GM13976 (cell line): ENCODE measurements around the gene GEMIN8.

Source experiments
- DNase-seq: peaks from one replicate; pipeline ENCODE4 v3.0.0; 2012; ENCODE audit warnings: low spot score
- CTCF ChIP-seq: IDR thresholded peaks from 2 replicates; pipeline ENCODE4 v1.5.1; 2012; ENCODE audit warnings: borderline replicate concordance, mild to moderate bottlenecking; ENCODE audit not compliant: insufficient read depth; ENCODE audit errors: extremely low read depth, missing control alignments, control extremely low read depth
- in situ Hi-C: fragments of 300-500 bp; cut with MboI; formaldehyde crosslinking; loops from one replicate; pipeline ENCODE4 v1.12.0; 2022; ENCODE audit warnings: low sequenced_read_pairs, mixed read lengths, inconsistent platforms; ENCODE audit not compliant: unreplicated experiment

Gene GEMIN8

GRCh38 chrX:14010566-14010965 is 19.1 kb downstream of the GEMIN8 start:
- no peak for TF ChIP-seq CTCF
- no peak for DNase-seq
- in situ Hi-C loops: no loop called here

DNA sequence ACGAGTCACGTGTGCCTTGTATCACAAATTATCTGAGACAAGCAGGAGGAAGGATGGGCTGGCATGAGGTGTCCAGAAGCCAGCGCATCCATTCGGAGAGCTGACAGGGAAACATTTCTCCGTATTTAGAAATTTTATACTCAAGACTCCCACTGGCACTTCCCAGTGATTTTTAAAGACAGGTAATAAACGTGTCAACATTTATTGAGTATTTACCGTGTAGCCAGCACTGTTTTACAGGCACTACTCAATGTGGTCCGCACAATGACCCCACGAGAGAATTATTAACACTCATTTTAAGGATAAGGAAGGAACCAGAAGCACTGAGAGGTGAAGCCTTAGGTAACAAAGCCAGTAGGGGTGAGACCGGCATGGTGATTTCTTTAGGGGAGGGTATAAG is 23.2 kb downstream of the GEMIN8 start:
- DNase-seq: no peak
- in situ Hi-C loops: no loop called here
- no peak for TF ChIP-seq CTCF

DNA sequence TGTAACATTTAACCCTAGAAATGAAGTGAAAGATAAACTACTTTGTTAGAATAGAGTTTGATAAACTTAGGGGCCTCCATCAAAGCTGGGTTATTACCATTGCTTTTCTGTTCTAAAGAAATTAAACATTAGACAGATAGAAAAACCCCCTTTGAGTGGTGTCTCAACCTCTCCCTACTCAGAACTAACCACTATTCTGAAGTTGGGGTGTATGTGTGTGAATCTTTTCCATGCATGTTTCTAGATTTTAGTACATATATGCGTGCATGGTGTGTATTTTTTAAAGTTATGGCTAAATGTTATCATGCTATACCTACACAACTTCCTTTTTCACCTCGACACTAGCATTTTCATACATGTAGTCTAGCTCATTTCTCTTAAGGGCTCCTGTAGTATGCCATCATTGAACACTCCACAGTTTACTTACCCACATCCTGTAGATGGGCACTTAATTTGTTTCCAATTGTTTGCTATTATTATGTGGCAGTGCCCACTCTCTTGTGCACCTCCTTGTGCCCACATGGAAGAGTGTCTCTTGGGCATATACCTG is 25.7 kb downstream of the GEMIN8 start:
- DNase-seq: no peak
- in situ Hi-C loops: no loop called here
- TF ChIP-seq CTCF: no peak

DNA sequence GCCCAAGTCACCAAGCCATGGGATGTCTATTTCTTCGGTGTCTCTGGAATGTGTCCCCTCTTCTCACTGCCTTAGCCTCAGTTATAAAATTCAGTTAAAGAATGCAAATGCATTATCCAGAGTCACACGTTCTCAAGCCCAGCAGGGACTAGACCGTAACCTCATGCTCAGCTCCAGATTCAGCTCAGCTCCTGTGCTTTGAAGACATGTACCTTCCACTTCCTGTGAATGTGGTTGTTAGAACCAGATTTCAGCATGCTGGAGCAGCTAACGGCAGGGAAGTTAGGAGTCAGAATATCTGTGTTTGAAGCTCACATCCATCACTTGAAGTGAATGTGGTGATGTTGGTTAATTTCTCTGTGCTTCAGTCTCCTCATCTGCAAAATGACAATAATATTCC is 26.7 kb downstream of the GEMIN8 start:
- in situ Hi-C loops: no loop called here
- no peak for DNase-seq
- TF ChIP-seq CTCF: no peak

GRCh38 chrX:13996650-13997049 is 33.0 kb downstream of the GEMIN8 start:
- no peak for TF ChIP-seq CTCF
- in situ Hi-C loops: no loop called here
- DNase-seq: no peak

GRCh38 chrX:13994536-13995080 is 35.1 kb downstream of the GEMIN8 start:
- TF ChIP-seq CTCF: no peak
- in situ Hi-C loops: no loop called here
- no peak for DNase-seq

DNA sequence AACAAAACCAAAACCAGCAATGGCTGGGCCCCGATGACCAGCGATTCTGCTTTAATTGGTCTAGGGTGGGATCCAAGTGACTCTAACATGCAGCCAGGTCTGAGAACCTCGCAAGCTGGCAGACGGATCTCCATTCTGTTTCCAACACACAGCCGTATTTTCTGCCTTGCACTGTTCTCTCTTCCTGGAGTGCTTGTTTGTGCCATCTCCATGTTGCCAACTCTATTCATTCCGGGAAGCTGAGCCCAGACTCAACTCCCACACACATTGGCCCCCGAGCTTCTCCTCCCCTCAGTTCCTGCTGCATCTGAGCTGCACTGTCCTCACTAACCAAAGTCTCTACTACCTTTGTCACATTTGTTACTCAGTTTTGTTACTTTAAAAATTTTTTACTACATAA is 35.6 kb downstream of the GEMIN8 start:
- no peak for TF ChIP-seq CTCF
- in situ Hi-C loops: no loop called here
- DNase-seq: no peak
